Right atrium auricular region (tissue), 2 donors: ENCODE data around the gene SRSF3. TPM values are rescaled to one million over a fixed set of nuclear protein-coding genes. Genes with fewer than 3 reads are reported as not detected.
"Not testable (repeated sequence)": the region's sequence is repeated elsewhere in the genome, so short reads cannot be mapped to it uniquely, and the experiment has no call there.

ENCODE experiments used
- DNase-seq: peaks from one replicate; pipeline ENCODE4 v3.0.0-alpha.2; 2019; ENCODE audit warnings: low spot score
- H3K27ac ChIP-seq, 2 donors: fragments of 200-600 bp; sonication (generic); 1 replicate in 1 of 2; 2 replicates in 1 of 2; pipeline ENCODE4 v1.5.1; 2016 to 2019
- H3K27me3 ChIP-seq, 2 donors: fragments of 200-600 bp; sonication (generic); one replicate each; pipeline versions ENCODE4 v1.5.1 to v1.6.0; 2017 to 2019
- H3K36me3 ChIP-seq: fragments of 200-600 bp; sonication (generic); one replicate; pipeline ENCODE4 v1.5.1; 2016
- H3K4me1 ChIP-seq, 2 donors: fragments of 200-600 bp; sonication (generic); one replicate each; pipeline versions ENCODE4 v1.5.1 to v1.6.0; 2017 to 2019
- H3K4me3 ChIP-seq, 2 donors: fragments of 200-600 bp; sonication (generic); 1 replicate in 1 of 2; 2 replicates in 1 of 2; pipeline ENCODE4 v1.5.1; 2017 to 2019; ENCODE audit warnings: mild to moderate bottlenecking in 1 of 2, moderate library complexity in 1 of 2
- H3K9me3 ChIP-seq, 2 donors: fragments of 200-600 bp; sonication (generic); one replicate each; pipeline ENCODE4 v1.5.1; 2019
- CTCF ChIP-seq, 2 donors: fragments of 200-600 bp; sonication (generic); IDR thresholded peaks; one replicate each; pipeline ENCODE4 v1.5.1; 2019; ENCODE audit warnings: antibody characterized with exemption in 2 of 2
- total RNA-seq, 2 donors: library from RNA; depleted of rRNA; stranded (reverse); fragments of >200 nt; gene quantifications; one replicate each; pipeline ENCODE4 v1.1.0, GENCODE V29; 2016

SRSF3 gene
- total RNA-seq, 2 donors from 2014 or later = 51.4 to 97.2 TPM

- H3K4me1 ChIP-seq = peaks cover 2 to 57% of the 10 kb centered on the region in 2 donors
- DNase-seq = peak; percentile 21
- peak overlapping the region; percentile 62 to 64 for H3K4me3 ChIP-seq
- H3K27ac ChIP-seq = peak overlapping the region in 1 of 2 donors; percentile 96
- TF ChIP-seq CTCF (IDR thresholded peaks at IDR 0.05) = no peak
- H3K36me3 ChIP-seq = peaks cover 68% of the 10 kb centered on the region
- H3K27me3 ChIP-seq = no peaks in the 10 kb centered on the region
- H3K9me3 ChIP-seq = no peaks in the 10 kb centered on the region
Measured at GRCh38 chr6:36598326-36598725, 4.2 kb downstream of the SRSF3 start.

GRCh38 chr6:36598739-36599318 lies 4.7 kb downstream of the SRSF3 start:
- TF ChIP-seq CTCF (IDR thresholded peaks at IDR 0.05) = no peak
- Histone ChIP-seq H3K36me3 (peaks cover 73% of the 10 kb centered on the region), H3K27me3 (no peaks in the 10 kb centered on the region), H3K9me3 (no peaks in the 10 kb centered on the region), H3K4me3 (peak overlapping the region; percentile 62 to 64), H3K27ac (peak overlapping the region in 1 of 2 donors; percentile 96), H3K4me1 (peaks cover 0 to 60% of the 10 kb centered on the region in 2 donors)
- no peak for DNase-seq

DNA sequence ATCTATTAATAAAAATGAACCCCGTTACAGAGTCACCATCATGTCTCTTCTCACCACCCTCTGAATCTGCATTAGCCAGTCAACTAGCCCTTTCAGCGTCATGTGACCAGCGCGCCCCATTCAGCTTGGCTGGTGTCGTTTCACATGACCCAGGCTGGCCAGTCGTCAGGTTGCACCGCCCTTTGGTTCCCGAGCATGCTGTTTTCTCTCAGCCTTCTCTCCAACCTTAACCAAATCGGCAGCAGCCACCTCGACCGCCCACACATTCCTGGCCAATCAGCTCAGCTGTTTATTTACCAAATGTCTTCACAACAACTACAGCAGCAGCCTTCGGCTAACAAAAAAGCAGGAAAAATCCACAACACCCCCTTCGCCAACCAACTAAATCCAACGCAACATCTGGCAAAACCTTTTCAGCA lies 5.6 kb downstream of the SRSF3 start:
- peak overlapping the region; percentile 8 to 96 for H3K27ac ChIP-seq
- DNase-seq = peak; percentile 62
- no peaks in the 10 kb centered on the region for H3K27me3 ChIP-seq
- H3K36me3 ChIP-seq = peaks cover 82% of the 10 kb centered on the region
- no peak for TF ChIP-seq CTCF (IDR thresholded peaks at IDR 0.05)
- peak overlapping the region; percentile 13 to 22 for H3K4me3 ChIP-seq
- H3K9me3 ChIP-seq = no peaks in the 10 kb centered on the region
- peaks cover 0 to 68% of the 10 kb centered on the region in 2 donors for H3K4me1 ChIP-seq

GRCh38 chr6:36600564-36601146 lies 6.5 kb downstream of the SRSF3 start:
- Histone ChIP-seq H3K9me3 (no peaks in the 10 kb centered on the region), H3K27ac (no peak overlapping the region), H3K27me3 (no peaks in the 10 kb centered on the region), H3K4me1 (peaks cover 0 to 76% of the 10 kb centered on the region in 2 donors), H3K4me3 (no peak overlapping the region), H3K36me3 (peaks cover 91% of the 10 kb centered on the region)
- no peak for TF ChIP-seq CTCF (IDR thresholded peaks at IDR 0.05)
- no peak for DNase-seq

DNA sequence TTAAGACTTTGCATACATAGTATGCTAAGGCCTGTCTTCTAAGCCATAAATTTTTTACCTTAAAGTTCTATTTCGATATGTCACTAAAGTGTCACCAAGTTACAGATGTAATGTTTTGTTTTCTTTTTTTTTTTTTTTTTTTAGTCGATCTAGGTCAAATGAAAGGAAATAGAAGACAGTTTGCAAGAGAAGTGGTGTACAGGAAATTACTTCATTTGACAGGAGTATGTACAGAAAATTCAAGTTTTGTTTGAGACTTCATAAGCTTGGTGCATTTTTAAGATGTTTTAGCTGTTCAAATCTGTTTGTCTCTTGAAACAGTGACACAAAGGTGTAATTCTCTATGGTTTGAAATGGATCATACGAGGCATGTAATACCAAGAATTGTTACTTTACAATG lies 7.7 kb downstream of the SRSF3 start:
- peaks cover 0 to 88% of the 10 kb centered on the region in 2 donors for H3K4me1 ChIP-seq
- H3K4me3 ChIP-seq, H3K27me3 ChIP-seq, H3K27ac ChIP-seq, H3K9me3 ChIP-seq, DNase-seq: not testable (repeated sequence)
- peaks cover 99% of the 10 kb centered on the region for H3K36me3 ChIP-seq

- H3K27me3 ChIP-seq = no peaks in the 10 kb centered on the region
- H3K4me1 ChIP-seq = peaks cover 0 to 88% of the 10 kb centered on the region in 2 donors
- H3K4me3 ChIP-seq = no peak overlapping the region
- H3K9me3 ChIP-seq = no peaks in the 10 kb centered on the region
- no peak for DNase-seq
- no peak overlapping the region for H3K27ac ChIP-seq
- peaks cover 98% of the 10 kb centered on the region for H3K36me3 ChIP-seq
- no peak for TF ChIP-seq CTCF (IDR thresholded peaks at IDR 0.05)
Measured at GRCh38 chr6:36603222-36604089, 9.3 kb downstream of the SRSF3 start.
